Left colon (tissue), 2 donors: Measurements from ENCODE around the gene NDUFS5. TPM values are rescaled to one million over a fixed set of nuclear protein-coding genes. Genes with fewer than 3 reads are reported as not detected.
"Not testable (repeated sequence)": the region's sequence is repeated elsewhere in the genome, so short reads cannot be mapped to it uniquely, and the experiment has no call there.

Source experiments
- ATAC-seq: fragments of 200-7000 bp; cut with Tn5 transposase; one replicate; pipeline ENCODE4 v1.9.1; 2020; ENCODE audit warnings: mild to moderate bottlenecking, moderate library complexity
- DNase-seq, 2 donors: peaks; one replicate each; pipeline ENCODE4 v3.0.0-alpha.2; 2020
- intact Hi-C, 2 donors: fragments of 100-400 bp; cut with DNase I in 1 of 2; cut with micrococcal nuclease in 1 of 2; formaldehyde crosslinking; loops; one replicate each; pipeline versions ENCODE4 v1.11.2 to v1.14.0; 2022; cut with DNase I, micrococcal nuclease
- total RNA-seq, 2 donors: library from RNA; stranded (reverse); fragmentation: NEBNext Ultra II Directional; extraction: Animal tissue kit (Norgen Biotek cat#: 25700); gene quantifications; one replicate each; pipeline ENCODE4 v1.2.1, GENCODE V29; 2021
- donor health status: DM: no; HTN: no; CAD: no.
- donor health status: DM: yes; HTN: yes; CAD: no.

NDUFS5 gene
- total RNA-seq, 2 donors from 2014 or later, result 171 to 193 TPM

DNA sequence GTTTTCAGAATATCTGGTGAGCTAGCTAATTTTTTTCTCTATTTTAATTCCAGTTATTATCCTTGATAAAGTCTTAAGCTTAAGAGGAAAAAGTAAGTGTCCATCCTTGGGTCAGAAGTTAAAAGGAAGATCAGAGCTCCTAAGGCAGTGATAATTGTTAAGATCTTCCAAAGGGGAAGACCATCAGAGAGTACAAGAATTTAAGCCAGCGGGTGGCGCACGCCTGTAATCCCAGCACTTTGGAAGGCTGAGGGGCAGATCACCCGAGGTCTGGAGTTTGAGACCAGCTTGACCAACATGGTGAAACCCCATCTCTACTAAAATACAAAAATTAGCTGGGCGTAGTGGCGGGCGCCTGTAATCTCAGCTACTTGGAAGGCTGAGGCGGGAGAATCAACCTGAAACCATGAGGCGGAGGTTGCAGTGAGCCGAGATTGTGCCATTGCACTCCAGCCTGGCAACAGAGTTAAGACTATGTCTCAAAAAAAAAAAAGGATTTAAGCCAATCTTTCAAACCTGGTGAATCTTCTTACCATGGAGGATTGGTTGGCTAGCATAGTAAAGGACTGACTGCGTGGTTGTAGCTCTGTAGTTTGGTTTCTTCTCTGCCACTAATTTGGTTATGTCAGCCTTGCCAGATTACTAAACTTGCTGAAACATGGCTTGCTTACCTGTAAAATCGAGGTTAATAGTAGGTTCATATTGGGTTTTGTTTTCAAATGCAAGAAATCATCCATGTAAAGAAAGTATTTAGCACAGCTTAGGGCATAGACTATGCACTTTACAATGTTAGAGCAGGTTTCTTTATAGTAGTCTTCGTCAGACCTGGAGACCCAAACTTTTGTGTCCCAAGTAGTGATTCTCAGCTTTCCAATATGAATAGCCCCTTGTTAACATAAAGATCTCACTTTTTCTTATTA lies 19.2 kb upstream of the NDUFS5 start:
- intact Hi-C loops, result no loop called here
- ATAC-seq, result no peak

DNA sequence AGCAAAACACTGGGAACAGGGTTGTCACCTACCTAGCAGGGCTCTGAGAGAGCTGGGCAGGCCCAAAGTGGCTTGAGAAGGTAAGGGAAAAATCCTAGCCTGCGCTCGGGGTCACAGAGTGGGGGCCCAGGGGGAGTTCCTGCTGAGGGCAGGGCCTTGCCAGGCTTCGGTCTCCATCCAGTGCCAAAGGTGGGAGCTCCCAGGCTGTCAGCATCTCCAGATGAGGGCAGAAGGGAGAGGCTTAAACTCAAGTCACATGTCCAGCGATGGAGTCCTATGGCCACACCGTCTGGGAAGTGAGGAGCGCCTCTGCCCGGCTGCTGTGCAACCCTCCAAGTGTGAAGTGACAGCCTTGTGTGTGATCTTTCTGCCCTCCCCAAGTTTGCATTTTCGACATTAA lies 11.2 kb upstream of the NDUFS5 start:
- ATAC-seq, result peak; percentile 31
- DNase-seq, intact Hi-C loops: not testable (repeated sequence)

More for the DNA sequence above, 19.2 kb upstream of the NDUFS5 start:
- DNase-seq, result no peak

DNA sequence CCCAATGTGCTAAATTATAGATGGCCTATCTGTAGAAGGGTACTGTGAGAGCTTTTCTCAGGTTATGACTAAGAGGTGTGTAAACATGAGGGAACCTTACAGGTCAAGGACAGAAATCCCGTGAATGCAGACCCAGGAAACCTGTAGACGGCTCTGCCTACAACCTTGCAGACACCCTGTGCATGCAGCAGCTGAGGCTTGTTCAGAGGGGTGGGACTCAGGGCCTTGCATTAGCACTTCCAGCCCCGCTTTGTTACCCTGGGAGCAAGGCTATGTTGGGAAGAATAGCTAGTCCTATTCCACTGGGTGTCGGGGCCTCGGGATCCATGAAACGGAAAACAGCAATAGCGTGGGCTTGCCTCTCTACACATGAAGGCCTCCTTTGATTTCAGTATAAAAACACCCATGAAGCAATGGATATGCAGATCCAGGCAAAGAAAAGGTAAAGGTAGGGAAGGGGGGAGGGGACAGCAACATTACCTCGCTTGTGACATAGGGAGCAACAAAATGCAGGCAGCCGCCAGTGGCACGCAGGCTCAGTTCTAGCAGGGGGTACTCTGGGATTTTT lies 9.5 kb upstream of the NDUFS5 start:
- DNase-seq (no peak), ATAC-seq (no peak)
- intact Hi-C loops, result no loop called here

DNA sequence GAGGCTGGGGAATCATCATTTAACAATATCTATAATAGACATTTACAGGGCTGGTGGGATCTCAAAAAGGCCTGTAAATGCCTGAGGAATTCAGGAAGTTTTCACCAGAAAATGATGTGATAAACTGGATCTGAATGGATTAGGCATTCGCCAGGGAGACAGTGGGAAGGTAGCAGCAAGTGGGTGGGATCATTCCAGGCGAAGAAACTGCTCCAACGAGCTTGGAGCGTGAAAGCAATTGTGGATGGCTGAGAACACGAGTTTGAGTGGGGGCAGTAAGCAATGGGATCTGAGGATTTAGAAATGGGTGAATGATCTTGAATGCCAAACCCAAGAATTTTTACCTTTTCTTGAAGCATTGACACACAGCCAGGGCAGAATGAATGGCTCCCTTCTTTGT lies 8.9 kb upstream of the NDUFS5 start:
- intact Hi-C loops, result no loop called here
- DNase-seq (no peak), ATAC-seq (no peak)

DNA sequence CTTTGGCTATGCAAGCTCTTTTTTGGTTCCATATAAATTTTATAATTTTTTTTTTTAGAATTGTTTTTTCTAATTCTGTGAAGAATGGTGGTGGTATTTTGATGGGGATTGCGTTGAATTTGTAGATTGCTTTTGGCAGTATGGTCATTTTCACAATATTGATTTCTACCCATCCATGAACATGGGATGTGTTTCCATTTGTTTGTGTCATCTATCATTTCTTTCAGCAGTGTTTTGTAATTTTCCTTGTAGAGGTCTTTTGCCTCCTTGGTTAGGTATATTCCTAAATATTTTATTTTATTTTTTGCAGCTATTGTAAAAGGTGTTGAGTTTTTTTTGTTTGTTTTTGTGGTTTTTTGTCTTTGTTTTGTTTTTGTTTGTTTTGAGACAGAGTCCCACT lies 5.7 kb upstream of the NDUFS5 start:
- intact Hi-C loops, DNase-seq, ATAC-seq: not testable (repeated sequence)

DNA sequence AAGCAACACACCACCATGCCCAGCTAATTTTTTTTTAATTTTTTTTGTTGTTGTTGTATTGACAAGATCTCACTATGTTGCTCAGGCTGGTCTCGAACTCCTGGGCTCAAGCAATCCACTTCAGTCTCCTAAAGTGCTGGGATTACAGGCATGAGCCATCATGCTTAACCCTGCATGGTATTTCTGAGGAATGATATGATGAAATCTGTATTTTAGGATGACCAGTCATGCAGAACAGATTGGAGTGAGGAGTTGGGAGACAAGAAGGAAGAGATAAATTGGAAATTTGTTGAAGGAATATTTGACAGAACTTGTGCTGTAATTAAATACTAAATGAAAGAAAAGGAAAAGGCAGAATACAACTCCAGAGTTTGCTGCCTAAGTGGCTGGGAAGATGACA lies 4.7 kb upstream of the NDUFS5 start:
- DNase-seq (no peak), ATAC-seq (no peak)
- intact Hi-C loops, result no loop called here

DNA sequence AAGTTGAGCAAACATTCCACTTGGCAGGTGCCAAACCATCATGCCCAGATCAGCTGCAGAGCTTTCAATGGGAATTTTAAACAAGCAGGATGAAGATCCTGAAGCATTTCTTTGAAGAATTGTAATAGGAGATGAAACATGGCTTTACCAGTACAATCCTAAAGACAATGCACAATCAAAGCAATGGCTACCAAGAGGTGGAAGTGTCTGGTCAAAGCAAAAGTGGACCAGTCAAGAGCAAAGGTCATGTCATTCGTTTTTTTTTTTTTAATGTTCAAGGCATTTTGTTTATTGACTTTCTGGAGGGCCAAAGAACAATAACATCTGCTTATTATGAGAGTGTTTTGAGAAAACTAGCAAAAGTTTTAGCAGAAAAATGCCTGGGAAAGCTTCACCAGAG lies 3.0 kb upstream of the NDUFS5 start:
- intact Hi-C loops, result no loop called here
- no peak for DNase-seq
- no peak for ATAC-seq

DNA sequence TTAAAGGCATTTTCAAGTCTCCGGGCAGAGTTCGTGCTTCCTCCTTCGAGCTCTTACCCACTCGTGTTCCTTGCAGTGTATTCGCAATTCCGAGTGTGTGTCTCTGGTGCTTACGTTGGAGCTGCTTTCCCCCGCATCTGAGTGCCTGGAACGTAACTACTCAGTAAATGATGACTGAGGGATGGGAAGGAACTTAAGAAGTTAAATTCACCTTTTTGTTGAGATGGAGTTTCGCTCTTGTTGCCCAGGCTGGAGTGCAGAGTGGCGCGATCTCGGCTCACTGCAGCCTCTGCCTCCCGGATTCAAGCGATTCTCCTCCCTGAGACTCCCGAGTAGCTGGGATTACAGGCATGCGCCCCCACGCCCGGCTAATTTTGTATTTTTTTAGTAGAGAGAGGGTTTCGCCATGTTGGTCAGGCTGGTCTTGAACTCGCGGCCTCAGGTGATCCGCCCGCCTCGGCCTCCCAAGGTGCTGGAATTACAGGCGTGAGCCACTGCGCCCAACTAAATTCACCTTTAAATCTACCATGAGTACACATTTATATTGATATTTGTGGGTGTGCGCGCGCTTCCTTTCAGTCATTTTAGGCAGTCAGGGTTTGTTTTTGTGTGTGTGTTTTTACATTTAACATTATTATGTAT lies 837 bp downstream of the NDUFS5 start:
- ATAC-seq (no peak), DNase-seq (peak in 1 of 2 donors; percentile 13)
- intact Hi-C loops, result no loop called here

DNA sequence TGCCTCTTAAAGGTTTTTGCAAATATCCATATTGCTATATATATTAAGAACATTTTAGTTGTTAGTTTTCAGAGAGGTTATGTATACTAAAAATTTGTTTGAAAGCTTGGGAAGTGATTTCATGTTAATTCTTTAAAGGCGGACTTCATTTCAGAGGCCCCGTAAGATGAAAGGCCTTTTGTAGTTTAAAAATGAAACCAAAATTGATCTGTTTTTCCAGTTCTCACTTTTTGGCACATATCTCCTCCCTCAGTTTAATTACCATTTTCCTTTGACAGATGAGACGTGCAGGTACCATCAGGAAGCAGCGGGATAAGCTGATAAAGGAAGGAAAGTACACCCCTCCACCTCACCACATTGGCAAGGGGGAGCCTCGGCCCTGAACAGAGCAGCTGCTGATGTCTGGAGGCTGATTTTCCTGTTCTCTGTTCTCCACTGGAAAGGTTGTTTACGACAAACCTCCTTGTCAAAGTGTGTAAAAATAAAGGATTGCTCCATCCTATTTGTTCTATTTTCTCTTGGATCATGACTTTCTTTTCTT lies 8.0 kb downstream of the NDUFS5 start:
- ATAC-seq, result no peak
- intact Hi-C loops, result no loop called here
- DNase-seq, result no peak

DNA sequence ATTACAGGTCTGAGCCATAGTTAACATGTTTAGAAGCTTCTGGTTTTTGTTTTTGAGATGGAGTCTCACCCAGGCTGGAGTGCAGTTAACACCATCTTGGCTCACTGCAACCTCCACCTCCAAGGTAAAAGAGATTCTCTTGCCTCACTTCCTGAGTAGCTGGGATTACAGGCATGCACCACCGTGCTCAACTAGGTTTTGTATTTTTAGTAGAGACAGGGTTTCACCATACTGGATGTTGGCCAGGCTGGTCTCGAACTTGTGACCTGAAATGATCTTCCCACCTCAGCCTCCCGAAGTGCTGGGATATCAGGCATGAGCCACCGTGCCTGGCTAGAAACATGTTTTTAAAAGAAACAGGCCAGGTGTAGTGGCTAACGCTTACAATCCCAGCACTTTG lies 10.5 kb downstream of the NDUFS5 start:
- intact Hi-C loops, result no loop called here
- DNase-seq (no peak), ATAC-seq (no peak)

DNA sequence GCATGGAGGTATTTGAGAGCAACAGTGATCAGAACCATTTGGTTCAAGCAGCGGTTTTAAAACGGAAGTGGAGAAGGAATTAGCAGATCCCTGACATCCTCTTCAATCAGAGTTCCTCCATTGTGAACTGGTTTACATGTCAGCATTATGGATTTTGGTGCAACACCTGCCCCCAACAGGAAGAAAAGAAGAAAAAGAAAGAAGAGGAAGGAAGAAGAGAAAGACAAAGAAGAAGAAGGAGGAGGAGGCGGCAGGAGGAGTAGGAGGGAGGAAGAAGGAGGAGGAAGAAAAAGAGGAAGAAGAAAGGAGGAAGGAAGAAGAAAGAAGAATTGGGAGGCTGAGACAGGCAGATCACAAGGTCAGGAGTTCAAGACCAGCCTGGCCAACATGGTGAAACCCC lies 17.4 kb downstream of the NDUFS5 start:
- no peak for ATAC-seq
- no peak for DNase-seq
- intact Hi-C loops, result no loop called here

DNA sequence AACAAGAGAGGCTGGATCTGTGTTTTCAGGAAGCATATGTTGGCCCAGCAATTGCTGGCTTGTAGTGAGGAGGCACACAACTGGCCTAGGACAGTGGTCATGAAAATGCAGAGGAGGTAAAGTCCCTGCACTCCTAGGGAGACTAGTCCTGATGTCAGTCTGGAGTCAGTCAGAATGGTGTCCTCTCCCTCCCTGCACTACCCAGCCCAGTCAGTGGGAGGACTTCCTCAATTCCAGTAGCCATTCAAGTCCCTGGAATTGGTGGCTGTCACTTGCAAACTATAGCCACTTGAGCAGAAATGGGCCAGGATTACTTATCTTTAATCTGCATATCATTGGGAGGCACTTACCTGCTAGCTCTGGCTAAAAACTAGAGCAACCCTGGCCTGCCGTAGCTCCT lies 18.6 kb downstream of the NDUFS5 start:
- intact Hi-C loops, result no loop called here
- no peak for ATAC-seq
- DNase-seq, result no peak

DNA sequence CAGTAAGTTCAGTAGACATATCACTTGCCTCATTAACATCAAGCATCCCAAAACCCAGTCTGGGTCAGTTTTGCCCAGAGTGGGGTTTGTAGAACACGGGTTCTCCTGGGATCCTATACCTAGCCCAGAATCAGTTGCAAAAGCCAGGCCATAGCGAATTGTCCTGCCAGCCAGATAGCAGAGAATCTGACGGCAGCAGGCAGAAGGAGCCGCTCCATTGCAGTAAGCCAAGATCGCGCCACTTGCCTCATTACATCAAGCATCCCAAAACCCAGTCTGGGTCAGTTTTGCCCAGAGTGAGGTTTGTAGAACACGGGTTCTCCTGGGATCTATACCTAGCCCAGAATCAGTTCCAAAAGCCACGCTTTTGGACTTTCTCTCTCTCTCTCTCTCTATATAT lies 19.1 kb downstream of the NDUFS5 start:
- ATAC-seq (no peak), DNase-seq (no peak)
- intact Hi-C loops, result no loop called here

DNA sequence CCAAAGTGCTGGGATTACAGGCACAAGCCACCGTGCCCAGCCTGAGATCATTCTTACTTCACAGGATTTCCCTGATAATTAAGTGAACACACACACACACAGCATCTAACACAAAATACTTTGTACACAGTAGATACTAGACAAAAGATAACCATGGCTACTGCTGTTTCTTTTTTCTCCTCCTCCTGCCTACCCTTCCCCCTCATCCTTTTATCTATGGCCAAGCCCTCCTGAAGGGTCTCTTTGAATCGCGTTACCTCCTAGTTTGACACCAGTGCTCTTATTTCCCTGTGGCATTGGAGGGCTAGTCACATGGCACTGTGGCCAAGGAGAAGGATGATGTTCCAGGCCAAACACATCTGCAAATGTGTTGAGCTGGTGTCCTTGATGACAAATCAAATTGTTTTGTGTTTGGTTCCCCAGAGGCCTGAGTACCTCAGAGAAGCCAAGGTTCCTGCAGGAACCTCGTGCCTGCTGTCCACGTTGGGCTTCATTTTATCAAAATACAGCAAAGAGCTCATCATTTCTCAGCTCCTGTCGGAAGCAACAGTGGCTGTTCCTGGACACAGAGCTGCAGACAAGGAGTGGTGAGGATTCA lies 20.6 kb downstream of the NDUFS5 start:
- DNase-seq (no peak), ATAC-seq (no peak)
- intact Hi-C loops, result no loop called here

DNA sequence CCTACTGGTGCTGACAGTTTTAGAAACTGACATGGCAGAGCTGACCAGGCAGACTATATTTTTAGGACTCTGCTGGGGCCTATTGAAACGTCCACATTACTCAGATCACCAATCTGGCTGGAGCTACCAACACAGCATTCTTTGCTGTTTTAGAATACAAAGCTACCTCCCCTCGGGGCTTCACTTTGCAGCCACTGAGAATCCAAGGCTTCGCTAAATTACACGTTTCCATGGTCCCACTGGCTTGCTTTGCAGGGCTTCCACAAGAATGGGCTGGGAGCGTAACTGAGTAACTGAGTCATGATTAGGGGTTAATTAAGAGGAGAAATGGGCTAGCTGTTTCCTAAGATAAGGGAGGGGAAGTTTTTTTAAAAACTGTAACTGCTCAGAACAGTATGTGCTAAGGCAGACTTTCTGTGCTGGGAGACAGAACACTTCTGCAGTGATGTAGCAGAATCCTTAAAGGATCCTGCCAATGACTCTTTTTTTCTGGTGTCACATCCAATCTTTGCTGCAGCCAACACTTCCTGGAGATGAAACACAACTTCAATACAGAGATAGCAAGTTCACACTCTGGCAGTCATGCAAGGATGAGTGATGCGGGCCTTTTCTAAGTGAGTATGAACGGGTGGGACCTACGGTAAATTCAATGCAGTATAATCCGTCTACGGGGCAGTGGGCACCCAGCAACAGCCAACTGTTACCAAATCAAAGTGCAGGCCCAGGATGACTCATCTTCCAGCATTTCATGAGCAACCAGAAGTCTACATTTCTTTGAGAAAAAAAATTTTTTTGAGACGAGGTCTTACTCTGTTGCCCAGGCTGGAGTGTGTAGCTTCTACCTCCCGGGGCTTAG lies 21.5 kb downstream of the NDUFS5 start:
- intact Hi-C loops, result no loop called here
- DNase-seq, result no peak
- ATAC-seq, result no peak

DNA sequence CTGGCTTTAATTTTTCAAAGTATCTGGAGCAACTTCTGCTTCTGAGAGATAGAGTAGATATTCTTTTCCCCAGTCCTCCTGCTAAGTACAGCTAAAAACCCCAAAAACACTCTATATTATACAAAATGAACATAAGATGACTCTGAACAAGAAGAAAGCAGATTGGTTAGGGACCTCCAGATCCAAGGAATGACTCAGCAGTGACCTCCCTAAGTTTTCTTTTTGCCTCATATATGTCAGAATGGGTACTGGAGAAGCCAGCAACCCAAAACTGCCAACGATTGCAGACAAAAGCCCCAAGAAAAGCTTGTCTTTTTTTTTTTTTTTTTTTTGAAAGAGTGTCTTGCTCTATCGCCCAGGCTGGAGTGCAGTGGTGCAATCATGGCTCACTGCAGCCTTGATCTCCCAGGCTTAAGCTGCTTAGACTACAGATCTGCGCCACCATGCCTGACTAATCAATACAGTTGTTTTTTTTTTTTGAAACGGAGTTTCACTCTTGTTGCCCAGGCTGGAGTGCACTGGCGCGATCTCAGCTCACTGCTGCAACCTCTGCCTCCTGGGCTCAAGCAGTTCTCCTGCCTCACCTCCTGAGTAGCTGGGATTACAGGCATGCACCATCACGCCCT lies 22.7 kb downstream of the NDUFS5 start:
- no peak for ATAC-seq
- DNase-seq, result no peak
- intact Hi-C loops, result no loop called here

DNA sequence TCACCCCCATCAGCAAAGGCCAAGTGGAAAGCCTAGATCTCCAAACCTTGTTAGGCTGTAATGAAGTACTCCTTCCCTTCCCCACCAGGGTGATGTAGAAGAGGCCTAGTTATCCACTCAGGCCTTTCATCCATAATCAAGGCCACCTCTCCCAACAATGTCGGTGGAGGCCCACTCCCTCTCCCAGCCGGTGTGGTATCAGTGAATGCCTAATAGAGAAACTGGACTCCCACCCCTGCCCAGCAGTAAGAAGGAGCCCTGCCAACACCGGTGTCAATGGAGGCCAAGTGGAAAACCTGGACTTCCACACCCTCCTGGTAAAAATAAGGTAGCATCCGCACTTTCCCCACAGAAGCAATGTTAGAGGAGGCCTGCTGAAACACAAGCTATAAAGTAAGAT lies 23.9 kb downstream of the NDUFS5 start:
- DNase-seq, result no peak
- ATAC-seq, result no peak
- intact Hi-C loops, result no loop called here

DNA sequence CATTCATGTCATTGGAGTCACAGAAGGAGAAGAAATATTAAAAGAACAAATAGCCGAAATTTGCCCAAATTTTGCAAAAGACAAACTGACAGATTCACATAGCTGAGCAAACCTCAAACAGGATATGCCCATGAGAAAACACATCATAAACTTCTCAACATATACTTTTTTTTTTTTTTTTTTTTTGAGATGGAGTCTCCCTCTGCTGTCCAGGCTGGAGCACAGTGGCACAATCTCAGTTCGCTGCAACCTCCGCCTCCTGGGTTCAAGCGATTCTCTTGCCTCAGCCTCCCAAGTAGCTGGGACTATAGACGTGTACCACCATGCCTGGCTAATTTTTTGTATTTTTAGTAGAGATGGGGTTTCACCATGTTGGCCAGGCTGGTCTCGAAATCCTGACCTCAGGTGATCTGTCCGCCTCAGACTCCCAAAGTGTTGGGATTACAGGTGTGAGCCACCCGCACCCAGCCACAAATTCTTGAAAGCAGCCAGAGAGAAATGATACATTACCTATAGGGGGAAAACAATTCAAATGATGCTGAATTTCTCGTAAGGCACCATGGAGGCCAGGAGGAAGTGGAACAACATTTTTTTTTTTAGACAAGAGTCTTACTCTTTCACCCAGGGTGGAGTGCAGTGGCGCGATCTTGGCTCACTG lies 25.2 kb downstream of the NDUFS5 start:
- intact Hi-C loops, DNase-seq, ATAC-seq: not testable (repeated sequence)
